Fibroblast of mammary gland (primary cell): ENCODE measurements around the gene BDP1.
"Not testable (repeated sequence)": the region's sequence is repeated elsewhere in the genome, so short reads cannot be mapped to it uniquely, and the experiment has no call there.

Experiments used
- DNase-seq: peaks from one replicate; pipeline ENCODE4 v3.0.0-alpha.2; 2010; ENCODE audit warnings: low read depth
- H3K4me3 ChIP-seq: 2 replicates; pipeline ENCODE4 v1.5.1; 2011; ENCODE audit warnings: low read depth, mild to moderate bottlenecking, low read length, moderate library complexity; ENCODE audit not compliant: control insufficient read depth
- TF ChIP-seq, protein P1 (sequence below): conservative IDR thresholded peaks from 2 replicates; pipeline ENCODE4 v1.5.1; 2011; ENCODE audit warnings: low read depth, low read length, inconsistent platforms; ENCODE audit not compliant: control insufficient read depth, insufficient read depth

The BDP1 gene, protein sequence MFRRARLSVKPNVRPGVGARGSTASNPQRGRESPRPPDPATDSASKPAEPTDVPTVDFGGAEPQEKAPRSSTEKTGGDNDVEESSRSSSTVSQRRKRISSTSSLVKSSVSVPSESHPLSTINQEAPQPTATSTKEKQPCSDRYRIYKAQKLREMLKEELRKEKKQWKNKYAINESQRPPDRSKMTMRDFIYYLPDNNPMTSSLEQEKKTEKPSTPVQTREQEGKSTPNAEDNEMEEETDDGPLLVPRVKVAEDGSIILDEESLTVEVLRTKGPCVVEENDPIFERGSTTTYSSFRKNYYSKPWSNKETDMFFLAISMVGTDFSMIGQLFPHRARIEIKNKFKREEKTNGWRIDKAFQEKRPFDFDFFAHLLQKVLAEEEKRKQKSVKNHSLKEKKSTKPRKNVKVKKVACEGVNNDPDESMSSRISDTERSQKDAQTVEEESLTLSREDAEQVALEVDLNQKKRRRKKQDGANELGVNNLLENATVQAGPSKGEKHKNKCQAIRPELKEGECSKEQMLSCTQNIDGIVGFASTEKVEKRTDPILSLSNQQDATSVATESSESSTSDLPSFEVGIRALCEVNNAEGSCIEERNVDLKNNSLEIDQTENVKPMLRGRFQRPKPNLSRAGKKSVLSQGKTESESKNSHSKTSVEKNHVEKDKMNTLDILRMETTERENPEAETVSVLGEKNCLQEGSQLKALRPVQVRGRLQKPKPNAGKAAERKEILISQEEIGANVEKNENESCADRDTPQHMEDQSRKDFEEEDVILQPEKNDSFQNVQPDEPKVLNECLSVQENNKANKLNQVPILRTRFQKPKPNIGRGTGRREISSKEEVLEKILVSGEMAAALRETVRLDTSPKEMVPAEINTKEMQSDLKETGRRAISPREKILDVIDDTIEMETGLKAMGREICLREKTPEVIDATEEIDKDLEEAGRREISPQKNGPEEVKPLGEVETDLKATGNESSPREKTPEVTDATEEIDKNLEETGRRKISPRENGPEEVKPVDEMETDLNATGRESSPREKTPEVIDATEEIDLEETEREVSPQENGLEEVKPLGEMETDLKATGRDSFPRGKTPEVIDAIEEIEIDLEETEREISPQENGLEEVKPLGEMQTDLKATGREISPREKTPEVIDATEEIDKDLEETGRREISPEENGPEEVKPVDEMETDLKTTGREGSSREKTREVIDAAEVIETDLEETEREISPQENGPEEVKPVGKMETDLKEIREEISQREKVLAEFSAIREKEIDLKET (N-terminal part only)

GRCh38 chr5:71455427-71456361, at the start of gene BDP1:
Gene BDP1 (plus strand): TSS chr5:71455651. CDS start chr5:71455878, 227 bp downstream.
- DNase-seq: peak; percentile 92
- H3K4me3 ChIP-seq: peak within 1 kb of the TSS; percentile 84
- TF ChIP-seq, protein P1, sequence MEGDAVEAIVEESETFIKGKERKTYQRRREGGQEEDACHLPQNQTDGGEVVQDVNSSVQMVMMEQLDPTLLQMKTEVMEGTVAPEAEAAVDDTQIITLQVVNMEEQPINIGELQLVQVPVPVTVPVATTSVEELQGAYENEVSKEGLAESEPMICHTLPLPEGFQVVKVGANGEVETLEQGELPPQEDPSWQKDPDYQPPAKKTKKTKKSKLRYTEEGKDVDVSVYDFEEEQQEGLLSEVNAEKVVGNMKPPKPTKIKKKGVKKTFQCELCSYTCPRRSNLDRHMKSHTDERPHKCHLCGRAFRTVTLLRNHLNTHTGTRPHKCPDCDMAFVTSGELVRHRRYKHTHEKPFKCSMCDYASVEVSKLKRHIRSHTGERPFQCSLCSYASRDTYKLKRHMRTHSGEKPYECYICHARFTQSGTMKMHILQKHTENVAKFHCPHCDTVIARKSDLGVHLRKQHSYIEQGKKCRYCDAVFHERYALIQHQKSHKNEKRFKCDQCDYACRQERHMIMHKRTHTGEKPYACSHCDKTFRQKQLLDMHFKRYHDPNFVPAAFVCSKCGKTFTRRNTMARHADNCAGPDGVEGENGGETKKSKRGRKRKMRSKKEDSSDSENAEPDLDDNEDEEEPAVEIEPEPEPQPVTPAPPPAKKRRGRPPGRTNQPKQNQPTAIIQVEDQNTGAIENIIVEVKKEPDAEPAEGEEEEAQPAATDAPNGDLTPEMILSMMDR: peak; percentile 35

- H3K4me3 ChIP-seq, DNase-seq: not testable (repeated sequence)
Observed at GRCh38 chr5:71410088-71410487, 45.4 kb upstream of the BDP1 start.

- H3K4me3 ChIP-seq, DNase-seq: not testable (repeated sequence)
Observed at GRCh38 chr5:71415626-71416025, 39.8 kb upstream of the BDP1 start.

DNA sequence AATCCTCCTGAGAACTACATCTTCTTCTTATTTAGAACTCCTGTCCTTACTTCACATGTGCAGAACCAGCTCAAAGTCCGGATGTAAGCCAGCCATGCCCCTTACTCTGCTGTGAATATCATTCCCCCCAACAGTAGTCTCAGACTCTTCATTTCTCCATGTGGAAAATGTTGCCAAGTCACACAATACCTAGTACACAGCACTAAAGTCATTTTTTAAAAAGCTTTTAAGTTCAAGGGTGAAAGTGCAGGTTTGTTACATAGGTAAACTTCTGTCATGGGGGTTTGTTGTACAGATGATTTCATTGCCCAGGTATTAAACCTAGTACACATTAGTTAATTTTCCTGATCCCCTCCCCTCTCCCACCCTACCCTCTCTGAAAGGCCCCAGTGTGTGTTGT, 37.4 kb upstream of the BDP1 start:
- DNase-seq, H3K4me3 ChIP-seq: not testable (repeated sequence)

- not testable (repeated sequence) for DNase-seq, H3K4me3 ChIP-seq
Observed at GRCh38 chr5:71421278-71421677, 34.2 kb upstream of the BDP1 start.

GRCh38 chr5:71423896-71424295, 31.6 kb upstream of the BDP1 start:
- H3K4me3 ChIP-seq, DNase-seq: not testable (repeated sequence)

- not testable (repeated sequence) for DNase-seq, H3K4me3 ChIP-seq
Observed at GRCh38 chr5:71426686-71427474, 28.6 kb upstream of the BDP1 start.

DNA sequence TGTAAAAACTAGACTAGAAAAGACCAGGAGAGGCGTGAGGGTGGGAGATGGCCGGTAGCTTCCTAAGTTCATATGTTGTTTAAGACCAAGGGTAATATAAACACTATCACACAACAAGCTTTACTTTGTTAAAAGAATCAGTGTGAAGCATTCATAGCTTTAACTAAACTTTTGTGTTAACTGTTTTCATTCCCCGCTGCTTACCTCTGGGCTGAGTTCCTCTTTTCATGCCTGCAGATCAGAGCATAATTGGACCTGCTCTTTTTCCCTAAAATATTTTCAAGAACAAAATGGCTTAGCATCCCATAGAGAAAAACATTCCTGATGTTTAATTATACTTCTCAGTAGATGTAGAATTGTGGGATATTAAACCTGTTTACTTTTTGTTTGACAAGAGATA, 23.0 kb upstream of the BDP1 start:
- not testable (repeated sequence) for H3K4me3 ChIP-seq, DNase-seq

- not testable (repeated sequence) for H3K4me3 ChIP-seq, DNase-seq
Observed at GRCh38 chr5:71434825-71435224, 20.6 kb upstream of the BDP1 start.

- DNase-seq, H3K4me3 ChIP-seq: not testable (repeated sequence)
Observed at GRCh38 chr5:71441564-71441963, 13.9 kb upstream of the BDP1 start.

GRCh38 chr5:71443891-71444290, 11.6 kb upstream of the BDP1 start:
- not testable (repeated sequence) for DNase-seq, H3K4me3 ChIP-seq

DNA sequence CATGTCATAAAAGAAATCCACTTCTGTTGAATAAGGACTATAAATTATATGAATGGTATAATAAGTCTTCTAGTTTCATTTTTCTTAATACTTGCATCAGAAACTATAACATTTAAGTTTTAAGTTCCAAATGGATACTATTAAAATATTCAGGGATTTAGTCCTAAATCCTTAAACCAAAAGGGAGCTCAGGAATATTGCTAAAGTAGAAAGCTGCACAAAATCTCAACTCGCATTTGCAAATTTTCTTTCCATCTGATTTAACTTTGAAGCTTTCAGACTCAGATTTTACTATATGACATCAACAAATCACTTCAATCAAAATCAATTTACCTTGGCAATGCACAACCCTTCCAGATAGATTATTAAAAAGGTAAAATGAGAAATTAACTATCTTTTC, 10.4 kb upstream of the BDP1 start:
- not testable (repeated sequence) for DNase-seq

DNA sequence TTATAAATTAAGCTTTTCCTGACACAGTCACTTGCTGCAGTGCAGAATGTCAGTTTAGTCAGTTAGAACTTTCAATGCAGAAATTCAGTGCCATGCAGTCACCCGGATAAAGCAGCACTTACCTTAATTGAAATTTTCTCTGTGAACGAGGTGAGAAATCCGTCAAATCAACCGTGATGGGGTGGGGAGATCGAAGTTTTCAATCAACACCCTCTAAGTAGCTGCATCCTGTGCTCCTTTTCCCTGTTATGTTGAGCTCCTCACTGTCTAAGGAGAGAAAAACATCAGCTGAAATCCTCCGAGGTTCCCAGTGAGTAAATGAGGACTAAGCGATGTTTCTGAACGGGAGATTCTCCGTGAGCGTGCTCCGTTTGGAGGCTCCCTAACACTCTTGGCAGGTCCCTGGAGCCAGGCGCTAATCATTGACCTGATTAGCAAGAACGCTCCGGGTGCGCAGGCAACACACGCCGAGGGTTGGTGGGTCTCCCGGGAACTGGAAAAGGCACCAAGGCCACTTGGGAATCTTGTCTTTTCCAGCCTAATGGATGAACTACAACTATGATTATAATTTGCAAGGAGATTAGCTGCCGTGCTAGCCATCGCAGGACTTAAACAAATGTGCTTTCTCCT, 9.8 kb upstream of the BDP1 start:
- H3K4me3 ChIP-seq, DNase-seq: not testable (repeated sequence)

More for the DNA sequence above, 10.4 kb upstream of the BDP1 start:
- not testable (repeated sequence) for H3K4me3 ChIP-seq

GRCh38 chr5:71446540-71447216, 8.8 kb upstream of the BDP1 start:
- H3K4me3 ChIP-seq, DNase-seq: not testable (repeated sequence)
